Upper lobe of left lung (tissue), 6 donors: Measurements from ENCODE around the gene PLPPR1. TPM values are rescaled to one million over a fixed set of nuclear protein-coding genes. Genes with fewer than 3 reads are reported as not detected.

Experiments
- ATAC-seq, 2 donors: fragments of 200-7000 bp; cut with Tn5 transposase; one replicate each; pipeline ENCODE4 v1.9.1; 2022; ENCODE audit warnings: mild to moderate bottlenecking in 2 of 2, moderate library complexity in 2 of 2; ENCODE audit not compliant: low FRiP score in 2 of 2
- DNase-seq, 2 donors: peaks; one replicate each; pipeline ENCODE4 v3.0.0-alpha.2; 2019 to 2020
- H3K27ac ChIP-seq, 4 donors: fragments of 200-600 bp; sonication (generic); one replicate each; pipeline ENCODE4 v1.5.1; 2016 to 2019
- H3K27me3 ChIP-seq, 4 donors: fragments of 200-600 bp; sonication (generic); one replicate each; pipeline ENCODE4 v1.5.1; 2017 to 2019
- H3K36me3 ChIP-seq, 4 donors: fragments of 200-600 bp; sonication (generic); one replicate each; pipeline ENCODE4 v1.5.1; 2016 to 2019
- H3K4me1 ChIP-seq, 4 donors: fragments of 200-600 bp; sonication (generic); one replicate each; pipeline ENCODE4 v1.5.1; 2018 to 2019
- H3K4me3 ChIP-seq, 4 donors: fragments of 200-600 bp; sonication (generic); one replicate each; pipeline ENCODE4 v1.5.1; 2017 to 2019; ENCODE audit warnings: mild to moderate bottlenecking in 2 of 4, moderate library complexity in 1 of 4
- H3K9me3 ChIP-seq, 4 donors: fragments of 200-600 bp; sonication (generic); one replicate each; pipeline ENCODE4 v1.5.1; 2018 to 2019
- EP300 ChIP-seq, 4 donors: sonication (generic); formaldehyde crosslinking; IDR thresholded peaks; one replicate each; pipeline ENCODE4 v1.5.1; 2017; ENCODE audit warnings: antibody characterized with exemption in 4 of 4, control low read depth in 2 of 4
- POLR2A ChIP-seq, 4 donors: fragments of 450-650 bp; IDR thresholded peaks; one replicate each; pipeline ENCODE4 v1.5.1; 2016 to 2017; ENCODE audit warnings: antibody characterized with exemption in 4 of 4, mild to moderate bottlenecking in 2 of 4
- POLR2AphosphoS5 ChIP-seq, 2 donors: sonication (generic); formaldehyde crosslinking; IDR thresholded peaks; one replicate each; pipeline ENCODE4 v1.5.1; 2017; ENCODE audit warnings: antibody characterized with exemption in 2 of 2
- WGBS, 2 donors: methylation state at CpG; one replicate each; pipeline ENCODE4 v1.1.5; 2017 to 2018; 5-methylcytosine and 5-hydroxymethylcytosine counted together
- total RNA-seq, 6 donors: library from RNA; depleted of rRNA in 4 of 6; stranded (reverse); fragments of >200 nt in 4 of 6; gene quantifications; one replicate each; pipeline versions ENCODE4 v1.1.0 to v1.2.1, GENCODE V29; 2016 to 2021
- TF ChIP-seq, protein P1 (sequence below), 6 experiments: fragments of 450-650 bp in 4 of 6; fragments of 200-600 bp in 2 of 6; sonication (generic) in 2 of 6; IDR thresholded peaks; one replicate each; pipeline ENCODE4 v1.5.1; 2016 to 2019; ENCODE audit warnings: antibody characterized with exemption in 6 of 6
- donor health status: DM: no; HTN: no; CAD: no; lungs with moderate emphysema.
- donor health status: DM: no; HTN: yes; CAD: no; lungs with severe emphysema.

The PLPPR1 gene
- total RNA-seq, 6 donors from 2014 or later = 0.44 to 5.1 (median 2.7) TPM; not detected in 1

DNA sequence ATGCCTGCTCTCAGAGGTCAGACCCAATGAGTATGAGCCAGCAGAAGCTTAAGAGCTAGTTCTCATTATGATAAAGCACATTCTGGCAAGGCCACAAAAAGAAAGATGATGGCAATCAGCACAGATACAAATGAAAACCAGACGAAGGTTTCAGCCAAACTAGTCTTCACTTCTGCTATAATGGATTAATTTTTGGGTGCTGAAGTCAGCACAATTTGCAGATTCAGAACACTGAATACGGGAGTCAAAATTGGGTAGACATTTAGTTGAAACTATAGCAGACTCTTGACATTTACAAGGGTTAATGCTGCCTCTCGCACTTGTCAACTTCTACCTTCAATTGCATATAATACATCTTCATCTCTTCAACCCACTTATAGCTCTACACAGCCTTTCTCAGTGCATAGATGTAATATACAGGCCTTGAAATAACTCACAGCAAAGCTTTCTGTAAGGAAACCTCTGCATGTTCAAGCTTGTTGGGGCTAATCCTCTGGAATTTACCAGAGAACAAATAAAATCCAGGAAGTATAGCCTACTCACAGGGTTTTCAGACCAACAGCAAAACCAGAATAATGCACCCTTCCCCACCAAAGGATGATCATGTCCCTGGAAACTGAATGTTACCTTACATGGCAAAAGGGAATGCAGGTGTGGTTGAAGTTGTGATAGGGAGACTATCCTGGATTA lies 279.1 kb downstream of the PLPPR1 start:
- no peaks in the 10 kb centered on the region for H3K36me3 ChIP-seq
- no peaks in the 10 kb centered on the region for H3K4me1 ChIP-seq
- H3K27me3 ChIP-seq = no peaks in the 10 kb centered on the region
- TF ChIP-seq EP300 (IDR thresholded peaks at IDR 0.05) (no peak), POLR2AphosphoS5 (IDR thresholded peaks at IDR 0.05) (no peak), POLR2A (IDR thresholded peaks at IDR 0.05) (no peak)
- TF ChIP-seq, protein P1, sequence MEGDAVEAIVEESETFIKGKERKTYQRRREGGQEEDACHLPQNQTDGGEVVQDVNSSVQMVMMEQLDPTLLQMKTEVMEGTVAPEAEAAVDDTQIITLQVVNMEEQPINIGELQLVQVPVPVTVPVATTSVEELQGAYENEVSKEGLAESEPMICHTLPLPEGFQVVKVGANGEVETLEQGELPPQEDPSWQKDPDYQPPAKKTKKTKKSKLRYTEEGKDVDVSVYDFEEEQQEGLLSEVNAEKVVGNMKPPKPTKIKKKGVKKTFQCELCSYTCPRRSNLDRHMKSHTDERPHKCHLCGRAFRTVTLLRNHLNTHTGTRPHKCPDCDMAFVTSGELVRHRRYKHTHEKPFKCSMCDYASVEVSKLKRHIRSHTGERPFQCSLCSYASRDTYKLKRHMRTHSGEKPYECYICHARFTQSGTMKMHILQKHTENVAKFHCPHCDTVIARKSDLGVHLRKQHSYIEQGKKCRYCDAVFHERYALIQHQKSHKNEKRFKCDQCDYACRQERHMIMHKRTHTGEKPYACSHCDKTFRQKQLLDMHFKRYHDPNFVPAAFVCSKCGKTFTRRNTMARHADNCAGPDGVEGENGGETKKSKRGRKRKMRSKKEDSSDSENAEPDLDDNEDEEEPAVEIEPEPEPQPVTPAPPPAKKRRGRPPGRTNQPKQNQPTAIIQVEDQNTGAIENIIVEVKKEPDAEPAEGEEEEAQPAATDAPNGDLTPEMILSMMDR (IDR thresholded peaks at IDR 0.05) = no peak
- H3K9me3 ChIP-seq = no peaks in the 10 kb centered on the region
- H3K27ac ChIP-seq = no peak overlapping the region
- H3K4me3 ChIP-seq = no peak overlapping the region
- ATAC-seq = no peak
- no peak for DNase-seq
- WGBS, 2 donors = 71 to 81% methylated on average over 3 of the region's 3 CpGs

DNA sequence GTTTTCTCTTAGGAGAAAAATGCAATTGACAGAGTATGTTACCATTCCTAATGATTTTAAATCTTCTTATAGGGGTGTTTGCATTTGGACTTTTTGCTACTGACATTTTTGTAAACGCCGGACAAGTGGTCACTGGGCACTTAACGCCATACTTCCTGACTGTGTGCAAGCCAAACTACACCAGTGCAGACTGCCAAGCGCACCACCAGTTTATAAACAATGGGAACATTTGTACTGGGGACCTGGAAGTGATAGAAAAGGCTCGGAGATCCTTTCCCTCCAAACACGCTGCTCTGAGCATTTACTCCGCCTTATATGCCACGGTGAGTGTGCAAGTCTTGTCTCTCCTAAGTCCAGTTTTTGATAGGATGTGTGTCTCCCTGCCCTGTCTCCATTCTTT lies 280.6 kb downstream of the PLPPR1 start:
- 60 to 64% methylated on average over 8 of the region's 8 CpGs for WGBS, 2 donors

DNA sequence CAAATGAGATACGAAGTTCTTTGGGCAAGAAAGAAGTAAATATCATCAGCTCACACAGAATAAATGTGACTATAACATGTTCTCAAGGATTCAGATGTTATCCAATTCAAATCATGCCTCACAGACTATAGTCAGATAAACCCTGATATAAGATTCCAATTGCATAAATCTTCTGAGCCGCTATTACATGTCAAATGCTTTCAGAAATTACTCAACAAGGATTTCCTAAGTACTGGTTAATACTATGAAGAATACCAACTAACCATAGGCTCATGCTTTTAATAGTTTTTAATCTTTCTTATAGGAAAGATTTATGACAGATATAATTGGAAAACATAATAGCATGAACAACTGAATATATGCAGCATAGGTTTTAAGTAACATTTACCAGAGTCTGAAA lies 282.7 kb downstream of the PLPPR1 start:
- peaks cover 0 to 9% (median 6%) of the 10 kb centered on the region in 4 donors for H3K4me1 ChIP-seq
- no peaks in the 10 kb centered on the region for H3K27me3 ChIP-seq
- 35 to 36% methylated on average over 2 of the region's 2 CpGs for WGBS, 2 donors
- DNase-seq (no peak), ATAC-seq (no peak)
- no peak for TF ChIP-seq POLR2A (IDR thresholded peaks at IDR 0.05)
- no peak for TF ChIP-seq EP300 (IDR thresholded peaks at IDR 0.05)
- no peak for TF ChIP-seq POLR2AphosphoS5 (IDR thresholded peaks at IDR 0.05)
- TF ChIP-seq, protein P1 (IDR thresholded peaks at IDR 0.05) = no peak
- H3K4me3 ChIP-seq = no peak overlapping the region
- H3K27ac ChIP-seq = no peak overlapping the region
- H3K9me3 ChIP-seq = no peaks in the 10 kb centered on the region
- no peaks in the 10 kb centered on the region for H3K36me3 ChIP-seq

More for the DNA sequence above, 280.6 kb downstream of the PLPPR1 start:
- Histone ChIP-seq H3K4me1 (no peaks in the 10 kb centered on the region), H3K27me3 (no peaks in the 10 kb centered on the region), H3K9me3 (no peaks in the 10 kb centered on the region), H3K27ac (no peak overlapping the region), H3K36me3 (no peaks in the 10 kb centered on the region), H3K4me3 (no peak overlapping the region)
- DNase-seq (no peak), ATAC-seq (no peak)
- TF ChIP-seq EP300 (IDR thresholded peaks at IDR 0.05) (no peak), POLR2A (IDR thresholded peaks at IDR 0.05) (no peak), POLR2AphosphoS5 (IDR thresholded peaks at IDR 0.05) (no peak)
- TF ChIP-seq, protein P1 (IDR thresholded peaks at IDR 0.05) = no peak

DNA sequence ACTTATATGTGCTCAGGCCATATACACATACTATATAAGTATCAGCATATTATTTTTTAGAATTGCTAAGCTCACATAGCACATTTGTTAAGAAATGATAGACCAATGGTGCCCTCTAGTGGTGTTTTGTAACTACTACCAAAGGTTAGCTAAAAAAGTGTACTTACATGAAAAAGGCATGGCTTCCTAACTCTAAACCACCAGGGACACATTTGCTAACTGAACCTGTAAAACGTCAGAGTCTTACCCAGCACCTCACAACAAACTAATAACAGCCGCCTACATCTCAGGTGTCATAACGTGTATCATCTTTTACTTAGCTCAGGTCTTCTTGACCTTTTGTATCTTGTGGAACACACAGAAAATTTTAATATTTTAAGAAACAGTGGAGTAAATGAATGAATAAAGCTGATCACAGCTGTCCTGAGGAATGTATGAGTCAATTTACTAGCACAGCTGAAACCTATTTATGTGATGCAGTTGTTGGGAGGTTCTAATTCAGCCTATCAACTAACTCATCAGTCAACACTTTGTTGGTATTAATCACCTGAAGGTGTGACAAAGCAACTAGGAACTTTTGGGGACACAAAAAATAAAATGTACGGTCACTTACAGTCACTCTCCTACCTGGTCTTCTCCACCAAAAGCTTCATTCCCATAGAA lies 283.4 kb downstream of the PLPPR1 start:
- no peak for TF ChIP-seq POLR2A (IDR thresholded peaks at IDR 0.05)
- TF ChIP-seq POLR2AphosphoS5 (IDR thresholded peaks at IDR 0.05) = no peak
- TF ChIP-seq, protein P1 (IDR thresholded peaks at IDR 0.05) = peak; percentile 46 to 76 (median 66)
- H3K36me3 ChIP-seq = no peaks in the 10 kb centered on the region
- no peaks in the 10 kb centered on the region for H3K27me3 ChIP-seq
- no peak overlapping the region for H3K4me3 ChIP-seq
- peak in 1 of 2 donors; percentile 74 for ATAC-seq
- H3K9me3 ChIP-seq = no peaks in the 10 kb centered on the region
- no peak for DNase-seq
- peaks cover 0 to 9% (median 6%) of the 10 kb centered on the region in 4 donors for H3K4me1 ChIP-seq
- H3K27ac ChIP-seq = no peak overlapping the region
- WGBS, 2 donors = 26 to 36% methylated on average over 4 of the region's 4 CpGs
